H1 (cell line): ENCODE data around the gene OR6N1. TPM values are rescaled to one million over a fixed set of nuclear protein-coding genes. Genes with fewer than 3 reads are reported as not detected.

Experiments used
- CTCF ChIA-PET: fragments of 300-600 bp; sonication (Branson Sonifier 250); formaldehyde crosslinking; loops from one replicate; lab custom pipeline; 2021; ENCODE audit not compliant: partially characterized antibody; lab: Charles Lee
- POLR2A ChIA-PET: fragments of 300-600 bp; sonication (Branson Sonifier 250); formaldehyde crosslinking; loops from one replicate; lab custom pipeline; 2021; ENCODE audit warnings: inconsistent platforms; ENCODE audit not compliant: partially characterized antibody; lab: Charles Lee
- DNase-seq, 2 experiments: peaks; one replicate each; pipeline versions ENCODE4 v3.0.0 to v3.0.0-alpha.2; 2010 to 2022; ENCODE audit warnings: low spot score in 2 of 2, low read depth in 1 of 2, mixed read lengths in 1 of 2
- FAIRE-seq: peaks from 2 replicates; lab custom pipeline; 2011; peaks lifted over from hg19 to GRCh38; lab: Jason Lieb, UNC
- H2AFZ ChIP-seq: 2 replicates; pipeline ENCODE4 v1.8.1; 2012; ENCODE audit warnings: low read length, inconsistent platforms
- H2AK5ac ChIP-seq: 2 replicates; pipeline ENCODE4 v1.6.1; 2013; ENCODE audit warnings: low read depth, low read length
- H2BK120ac ChIP-seq: replicated peaks from 2 replicates; pipeline ENCODE3; 2013; ENCODE audit warnings: low read depth, low read length, inconsistent platforms
- H2BK12ac ChIP-seq: 2 replicates; pipeline ENCODE4 v1.6.1; 2013; ENCODE audit warnings: low read depth, low read length
- H2BK15ac ChIP-seq: 2 replicates; pipeline ENCODE4 v1.6.1; 2013; ENCODE audit warnings: low read length
- H2BK20ac ChIP-seq: 2 replicates; pipeline ENCODE4 v1.6.1; 2013; ENCODE audit warnings: low read length
- H2BK5ac ChIP-seq: 2 replicates; pipeline ENCODE4 v1.6.1; 2013; ENCODE audit warnings: low read depth, low read length
- H3K14ac ChIP-seq: 2 replicates; pipeline ENCODE4 v1.6.1; 2013; ENCODE audit warnings: inconsistent platforms; ENCODE audit not compliant: insufficient read length
- H3K18ac ChIP-seq: 2 replicates; pipeline ENCODE4 v1.6.1; 2013; ENCODE audit warnings: low read length; ENCODE audit errors: extremely low read depth
- H3K23ac ChIP-seq: 2 replicates; pipeline ENCODE4 v1.6.1; 2013; ENCODE audit warnings: inconsistent platforms; ENCODE audit not compliant: insufficient read length
- H3K23me2 ChIP-seq: 2 replicates; pipeline ENCODE4 v1.6.1; 2013; ENCODE audit warnings: low read depth, low read length
- H3K27ac ChIP-seq: 2 replicates; pipeline ENCODE4 v1.6.1; 2011; ENCODE audit warnings: low read depth, low read length, inconsistent platforms
- H3K27me3 ChIP-seq, 4 experiments: replicated peaks in 1 of 4; 1 replicate in 1 of 4; 2 replicates in 3 of 4; pipeline versions ENCODE4 v1.6.1 to v1.8.1; 2011 to 2013; ENCODE audit warnings: low read length in 3 of 4, mild to moderate bottlenecking in 3 of 4, inconsistent platforms in 2 of 4, mixed read lengths in 2 of 4, moderate library complexity in 1 of 4; ENCODE audit not compliant: control insufficient read depth in 3 of 4, insufficient read depth in 3 of 4; ENCODE audit errors: extremely low read depth in 1 of 4
- H3K36me3 ChIP-seq, 4 experiments: 2 replicates each; pipeline versions ENCODE4 v1.6.1 to v1.8.1; 2011 to 2013; ENCODE audit warnings: mild to moderate bottlenecking in 4 of 4, low read length in 3 of 4, moderate library complexity in 2 of 4, control low read depth in 1 of 4, inconsistent platforms in 1 of 4; ENCODE audit not compliant: insufficient read depth in 4 of 4, control insufficient read depth in 2 of 4
- H3K4ac ChIP-seq: replicated peaks from 2 replicates; pipeline ENCODE3; 2013; ENCODE audit warnings: low read length, low read depth, mixed read lengths, inconsistent platforms; ENCODE audit not compliant: insufficient read length
- H3K4me1 ChIP-seq, 4 experiments: replicated peaks in 1 of 4; 1 replicate in 1 of 4; 2 replicates in 3 of 4; pipeline versions ENCODE4 v1.6.1 to v1.8.1; 2011 to 2013; ENCODE audit warnings: low read length in 3 of 4, inconsistent platforms in 2 of 4, mixed read lengths in 1 of 4; ENCODE audit not compliant: insufficient read depth in 4 of 4, control insufficient read depth in 3 of 4
- H3K4me2 ChIP-seq, 2 experiments: 2 replicates each; pipeline versions ENCODE4 v1.6.1 to v1.8.1; 2011 to 2013; ENCODE audit warnings: low read depth in 2 of 2, low read length in 2 of 2, control low read depth in 1 of 2, inconsistent platforms in 1 of 2, mild to moderate bottlenecking in 1 of 2; ENCODE audit not compliant: insufficient read depth in 1 of 2
- H3K4me3 ChIP-seq, 4 experiments: fragments of 200-600, 300-600 bp in 1 of 4; sonication (generic), shearing (Covaris generic), sonication (Bioruptor Twin) in 1 of 4; 2 replicates each; pipeline versions ENCODE4 v1.5.1 to v1.8.1; 2011 to 2016; ENCODE audit warnings: low read length in 4 of 4, low read depth in 3 of 4, control low read depth in 2 of 4, inconsistent platforms in 2 of 4, mild to moderate bottlenecking in 2 of 4, mixed read lengths in 1 of 4, moderate library complexity in 1 of 4; ENCODE audit not compliant: insufficient read depth in 2 of 4; ENCODE audit errors: extremely low read depth in 1 of 4
- H3K56ac ChIP-seq: replicated peaks from 2 replicates; pipeline ENCODE3; 2013; ENCODE audit warnings: low read depth, mild to moderate bottlenecking, mixed read lengths, low read length, inconsistent platforms; ENCODE audit not compliant: insufficient read length
- H3K79me1 ChIP-seq: 2 replicates; pipeline ENCODE4 v1.6.1; 2013; ENCODE audit warnings: low read depth, low read length, control low read depth
- H3K79me2 ChIP-seq, 2 experiments: 2 replicates each; pipeline versions ENCODE4 v1.6.1 to v1.8.1; 2012 to 2013; ENCODE audit warnings: low read length in 2 of 2, mild to moderate bottlenecking in 2 of 2, inconsistent platforms in 1 of 2; ENCODE audit not compliant: insufficient read depth in 2 of 2, control insufficient read depth in 1 of 2
- H3K9ac ChIP-seq, 4 experiments: replicated peaks in 1 of 4; 1 replicate in 1 of 4; 2 replicates in 3 of 4; pipeline versions ENCODE4 v1.6.1 to v1.8.1; 2011 to 2013; ENCODE audit warnings: low read depth in 3 of 4, low read length in 3 of 4, control low read depth in 2 of 4, mild to moderate bottlenecking in 2 of 4, moderate library complexity in 2 of 4, inconsistent platforms in 1 of 4; ENCODE audit errors: extremely low read depth in 1 of 4
- H3K9me3 ChIP-seq, 2 experiments: 2 replicates each; pipeline versions ENCODE4 v1.6.1 to v1.8.1; 2012 to 2013; ENCODE audit warnings: mild to moderate bottlenecking in 2 of 2, moderate library complexity in 2 of 2, control low read depth in 1 of 2, inconsistent platforms in 1 of 2, low read depth in 1 of 2, low read length in 1 of 2, mixed read lengths in 1 of 2; ENCODE audit not compliant: insufficient read depth in 2 of 2
- H4K20me1 ChIP-seq, 2 experiments: replicated peaks in 1 of 2; 2 replicates each; pipeline versions ENCODE3 to v1.8.1; 2011 to 2013; ENCODE audit warnings: inconsistent platforms in 2 of 2, low read length in 2 of 2, mild to moderate bottlenecking in 1 of 2; ENCODE audit not compliant: insufficient read depth in 2 of 2, control insufficient read depth in 1 of 2
- H4K5ac ChIP-seq: 2 replicates; pipeline ENCODE4 v1.6.1; 2013; ENCODE audit warnings: low read length, low read depth, mixed read lengths, inconsistent platforms; ENCODE audit not compliant: insufficient read length
- H4K8ac ChIP-seq: 2 replicates; pipeline ENCODE4 v1.8.0; 2013; ENCODE audit warnings: mild to moderate bottlenecking, moderate library complexity, low read length, inconsistent platforms; ENCODE audit not compliant: insufficient read depth; ENCODE audit errors: extremely low read depth
- H4K91ac ChIP-seq: replicated peaks from 2 replicates; pipeline ENCODE3; 2013; ENCODE audit warnings: low read length, mixed read lengths, inconsistent platforms; ENCODE audit not compliant: insufficient read length
- BRCA1 ChIP-seq: IDR thresholded peaks from 2 replicates; pipeline ENCODE4 v1.6.1; 2012; ENCODE audit warnings: low read depth, low read length, improper control_type of control experiment
- CHD1 ChIP-seq: IDR thresholded peaks from 2 replicates; pipeline ENCODE4 v1.6.1; 2012; ENCODE audit warnings: low read depth, low read length, improper control_type of control experiment
- CTBP2 ChIP-seq: IDR thresholded peaks from 2 replicates; pipeline ENCODE4 v1.7.0; 2011; ENCODE audit warnings: borderline replicate concordance, mild to moderate bottlenecking, moderate library complexity, mixed read lengths, low read length; ENCODE audit not compliant: insufficient read depth, insufficient read length
- RFX5 ChIP-seq: IDR thresholded peaks from 2 replicates; pipeline ENCODE4 v1.6.1; 2011; ENCODE audit warnings: low read depth, low read length, improper control_type of control experiment, borderline replicate concordance
- SP1 ChIP-seq: IDR thresholded peaks from 2 replicates; pipeline ENCODE4 v1.6.1; 2011; ENCODE audit warnings: low read depth, low read length
- SP2 ChIP-seq: IDR thresholded peaks from 2 replicates; pipeline ENCODE4 v1.6.1; 2012; ENCODE audit warnings: mild to moderate bottlenecking, low read length, inconsistent platforms
- TCF12 ChIP-seq: IDR thresholded peaks from 2 replicates; pipeline ENCODE4 v1.6.1; 2011; ENCODE audit warnings: low read depth, mild to moderate bottlenecking, low read length
- WGBS, 2 experiments: shearing (Covaris generic) in 1 of 2; methylation state at CpG; one replicate each; pipeline versions ENCODE4 v1.1.6 to v1.1.7; 2013 to 2015; ENCODE audit warnings: low lambda C conversion rate in 2 of 2, mixed read lengths in 2 of 2, inconsistent platforms in 1 of 2, low coverage in 1 of 2, missing lambda C conversion rate in 1 of 2; ENCODE audit not compliant: insufficient replicate concordance in 2 of 2, insufficient coverage in 1 of 2, insufficient read length in 1 of 2; ENCODE audit errors: extremely low coverage in 1 of 2, missing lambda C conversion rate in 1 of 2; 5-methylcytosine and 5-hydroxymethylcytosine counted together
- polyA plus RNA-seq, 7 experiments: library from polyadenylated mRNA; depleted of rRNA in 3 of 7; stranded (reverse) in 5 of 7; unstranded in 2 of 7; fragments of >200 nt in 5 of 7; fragments of 200-250 nt in 2 of 7; gene quantifications; 1 replicate in 5 of 7; 2 replicates in 1 of 7; 4 replicates in 1 of 7; pipeline versions ENCODE4 v1.2.1 to v1.2.3, GENCODE V29; 2011 to 2013; ENCODE audit warnings: missing spikeins in 2 of 7, mixed read lengths in 2 of 7
- total RNA-seq: library from RNA; stranded (reverse); fragmentation: NEBNext Ultra II Directional; extraction: Animal tissue kit (Norgen Biotek cat#: 25700); gene quantifications from 2 replicates; pipeline ENCODE4 v1.2.1, GENCODE V29; 2021
- TF ChIP-seq, protein P1 (sequence below): IDR thresholded peaks from 2 replicates; pipeline ENCODE4 v1.6.1; 2011; ENCODE audit warnings: low read depth, mild to moderate bottlenecking, low read length; ENCODE audit not compliant: insufficient read depth

The OR6N1 gene
- total and polyA plus RNA-seq, 2 of the 8 experiments (the other 6 are each of a cell fraction or from before 2014, with no cell fraction given), result not detected

DNA sequence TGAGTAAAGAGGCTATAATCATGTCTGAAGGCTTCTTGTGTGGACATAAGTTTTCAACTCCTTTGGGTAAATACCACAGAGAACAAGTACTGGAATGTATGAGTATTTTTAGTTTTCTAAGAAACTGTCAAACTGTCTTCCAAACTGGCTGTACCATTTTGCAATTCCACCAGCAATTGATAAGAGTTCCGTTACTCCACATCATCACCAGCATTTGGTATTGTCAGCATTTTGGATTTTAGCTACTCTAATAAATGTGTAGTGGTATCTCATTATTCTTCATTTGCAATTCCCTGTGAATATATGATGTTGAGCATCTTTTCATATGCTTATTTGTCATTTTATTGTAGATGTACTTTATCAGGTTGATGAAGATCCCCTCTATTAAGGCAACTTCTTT, 49.7 kb upstream of the OR6N1 start:
- H3K14ac ChIP-seq, result no peak overlapping the region
- H3K4me2 ChIP-seq, result no peak overlapping the region
- no peaks in the 10 kb centered on the region for H3K36me3 ChIP-seq
- no peak overlapping the region for H2BK12ac ChIP-seq
- no peak overlapping the region for H2AK5ac ChIP-seq
- no peak overlapping the region for H3K23ac ChIP-seq
- H3K27me3 ChIP-seq, result no peaks in the 10 kb centered on the region
- no peak overlapping the region for H3K4me3 ChIP-seq
- DNase-seq (no peak), FAIRE-seq (no peak)
- H3K79me2 ChIP-seq, result no peaks in the 10 kb centered on the region
- no peaks in the 10 kb centered on the region for H3K4me1 ChIP-seq
- no peak overlapping the region for H3K9ac ChIP-seq
- no peak overlapping the region for H2AFZ ChIP-seq
- POLR2A ChIA-PET, result no interaction called here
- H3K9me3 ChIP-seq, result peaks cover 3 to 7% of the 10 kb centered on the region in 2 experiments; a peak in 2 of 4 replicates
- H3K27ac ChIP-seq, result no peak overlapping the region
- H4K5ac ChIP-seq, result no peak overlapping the region
- H2BK5ac ChIP-seq, result no peak overlapping the region
- CTCF ChIA-PET, result interaction anchor here (0.7 kb wide), 1 partner anchor 119 kb away, joined by 4 read pairs; no protein-coding TSS in a partner anchor
- H3K79me1 ChIP-seq, result no peaks in the 10 kb centered on the region
- no peak overlapping the region for H2BK120ac ChIP-seq
- H4K91ac ChIP-seq, result no peak overlapping the region
- no peaks in the 10 kb centered on the region for H4K20me1 ChIP-seq
- no peak overlapping the region for H3K56ac ChIP-seq
- no peak overlapping the region for H4K8ac ChIP-seq
- no peak overlapping the region for H3K4ac ChIP-seq
- TF ChIP-seq SP2 (no peak), CHD1 (no peak), TCF12 (no peak), CTBP2 (no peak), RFX5 (no peak), SP1 (no peak), BRCA1 (no peak)
- TF ChIP-seq, protein P1, sequence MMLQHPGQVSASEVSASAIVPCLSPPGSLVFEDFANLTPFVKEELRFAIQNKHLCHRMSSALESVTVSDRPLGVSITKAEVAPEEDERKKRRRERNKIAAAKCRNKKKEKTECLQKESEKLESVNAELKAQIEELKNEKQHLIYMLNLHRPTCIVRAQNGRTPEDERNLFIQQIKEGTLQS, result no peak
- H2BK20ac ChIP-seq, result no peak overlapping the region
- WGBS, 2 experiments, result 92% methylated on average over 1 of the region's 1 CpG; no CpG with 5 or more reads in 1 of the 2 experiments
- no peak overlapping the region for H2BK15ac ChIP-seq
- no peaks in the 10 kb centered on the region for H3K23me2 ChIP-seq
- H3K18ac ChIP-seq, result no peak overlapping the region
